Spleen (tissue), 11 donors: ENCODE results near the gene SHANK2. TPM values are rescaled to one million over a fixed set of nuclear protein-coding genes. Genes with fewer than 3 reads are reported as not detected.

Source experiments
- DNase-seq: peaks from one replicate; pipeline ENCODE4 v3.0.0-alpha.2; 2020
- H3K27ac ChIP-seq, 8 donors: fragments of 200-600 bp; sonication (generic) in 7 of 8; 1 replicate in 4 of 8; 2 replicates in 4 of 8; pipeline versions ENCODE4 v1.5.0 to v1.8.0; 2016 to 2021; ENCODE audit warnings: inconsistent platforms in 4 of 8, mild to moderate bottlenecking in 4 of 8, moderate library complexity in 1 of 8
- H3K27me3 ChIP-seq, 7 donors: fragments of 200-600 bp; sonication (generic) in 6 of 7; replicated peaks in 1 of 7; 1 replicate in 4 of 7; 2 replicates in 3 of 7; pipeline versions ENCODE4 v1.5.0 to v1.8.0; 2016 to 2021; ENCODE audit warnings: inconsistent platforms in 3 of 7, mild to moderate bottlenecking in 1 of 7
- H3K36me3 ChIP-seq, 6 donors: fragments of 200-600 bp; sonication (generic) in 5 of 6; 1 replicate in 4 of 6; 2 replicates in 2 of 6; pipeline versions ENCODE4 v1.5.0 to v1.8.0; 2016 to 2021; ENCODE audit warnings: inconsistent platforms in 2 of 6
- H3K4me1 ChIP-seq, 6 donors: fragments of 200-600 bp; sonication (generic) in 5 of 6; 1 replicate in 3 of 6; 2 replicates in 3 of 6; pipeline versions ENCODE4 v1.5.0 to v1.8.0; 2016 to 2021; ENCODE audit warnings: inconsistent platforms in 3 of 6
- H3K4me3 ChIP-seq, 8 donors: fragments of 200-600 bp; sonication (generic) in 7 of 8; 1 replicate in 4 of 8; 2 replicates in 4 of 8; pipeline versions ENCODE4 v1.5.0 to v1.8.0; 2016 to 2021; ENCODE audit warnings: inconsistent platforms in 4 of 8, mild to moderate bottlenecking in 4 of 8, moderate library complexity in 2 of 8
- H3K9me3 ChIP-seq, 8 donors: fragments of 200-600 bp; sonication (generic) in 7 of 8; 1 replicate in 4 of 8; 2 replicates in 4 of 8; pipeline versions ENCODE4 v1.5.0 to v1.8.0; 2016 to 2021; ENCODE audit warnings: inconsistent platforms in 4 of 8
- CTCF ChIP-seq, 11 experiments: fragments of 200-600 bp in 7 of 11; fragments of 450-650 bp in 4 of 11; sonication (generic) in 4 of 11; IDR thresholded peaks in 8 of 11; conservative IDR thresholded peaks in 3 of 11; 1 replicate in 7 of 11; 2 replicates in 4 of 11; pipeline versions ENCODE4 v1.4.0 to v1.8.0; 2016 to 2021; ENCODE audit warnings: antibody characterized with exemption in 11 of 11, inconsistent platforms in 4 of 11, mild to moderate bottlenecking in 1 of 11
- POLR2A ChIP-seq, 3 donors: fragments of 450-650 bp; IDR thresholded peaks; one replicate each; pipeline ENCODE4 v1.5.1; 2017; ENCODE audit warnings: antibody characterized with exemption in 3 of 3, mild to moderate bottlenecking in 1 of 3
- POLR2AphosphoS5 ChIP-seq, 3 donors: sonication (generic); formaldehyde crosslinking; IDR thresholded peaks; one replicate each; pipeline ENCODE4 v1.5.1; 2017; ENCODE audit warnings: antibody characterized with exemption in 3 of 3
- WGBS, 5 donors: extraction: QIAGEN DNeasy Blood & Tissue Kit in 3 of 5; methylation state at CpG; one replicate each; pipeline versions ENCODE4 v1.1.5 to v1.1.7; 2013 to 2018; 5-methylcytosine and 5-hydroxymethylcytosine counted together
- intact Hi-C: fragments of 100-400 bp; cut with DNase I; formaldehyde crosslinking; loops from one replicate; pipeline ENCODE4 v1.15.0; 2023; ENCODE audit warnings: low total_unique reads
- polyA plus RNA-seq, 3 donors: library from polyadenylated mRNA; stranded (reverse); fragments of 200-250 nt; gene quantifications; one replicate each; pipeline ENCODE4 v1.2.1, GENCODE V29; 2013
- total RNA-seq, 7 donors: library from RNA; depleted of rRNA in 3 of 7; stranded (reverse); fragments of >200 nt in 3 of 7; fragmentation: NEBNext Ultra II Directional in 4 of 7; extraction: Animal tissue kit (Norgen Biotek cat#: 25700) in 4 of 7; gene quantifications; one replicate each; pipeline versions ENCODE4 v1.1.0 to v1.2.1, GENCODE V29; 2016 to 2021
- donor health status: healthy with polysubstance abuse.
- donor health status: DM: no; HTN: no; CAD: no; lungs with moderate emphysema.
- donor health status: DM: no; HTN: no; CAD: no.
- donor health status: Bipolar disorder and iron deficiency.
- donor health status: healthy.
- donor health status: DM: no; HTN: no; CAD: no.
- donor health status: DM: yes; HTN: yes; CAD: no.

The SHANK2 gene
- total and polyA plus RNA-seq, 10 donors = 0.30 to 23.8 (median 9.4) TPM

- intact Hi-C loops = no loop called here
- Histone ChIP-seq H3K27ac (no peak overlapping the region), H3K27me3 (peaks cover 0 to 98% (median 63%) of the 10 kb centered on the region in 7 donors), H3K4me3 (peak overlapping the region in 1 of 8 donors; percentile 68), H3K36me3 (no peaks in the 10 kb centered on the region), H3K4me1 (peaks cover 3 to 38% (median 29%) of the 10 kb centered on the region in 6 donors), H3K9me3 (no peaks in the 10 kb centered on the region)
- DNase-seq = no peak
- no peak for TF ChIP-seq POLR2AphosphoS5 (IDR thresholded peaks at IDR 0.05)
- no peak for TF ChIP-seq CTCF (IDR thresholded peaks at IDR 0.05 in 8 of 11, conservative IDR thresholded peaks at IDR 0.05 in 3 of 11)
- TF ChIP-seq POLR2A (IDR thresholded peaks at IDR 0.05) = no peak
- 13 to 16% (median 15%) methylated on average over 22 to 27 of the region's 27 CpGs for WGBS, 5 donors
Observed at GRCh38 chr11:71250523-71251150, 1.7 kb downstream of the SHANK2 start.

GRCh38 chr11:71249301-71249700, 3.1 kb downstream of the SHANK2 start:
- H3K27ac ChIP-seq = no peak overlapping the region
- WGBS, 5 donors = 69 to 79% (median 73%) methylated on average over 5 to 6 of the region's 6 CpGs
- peaks cover 3 to 38% (median 29%) of the 10 kb centered on the region in 6 donors for H3K4me1 ChIP-seq
- TF ChIP-seq POLR2A (IDR thresholded peaks at IDR 0.05) (no peak), CTCF (IDR thresholded peaks at IDR 0.05 in 8 of 11, conservative IDR thresholded peaks at IDR 0.05 in 3 of 11) (no peak)
- no peak for DNase-seq
- no peak overlapping the region for H3K4me3 ChIP-seq
- peaks cover 0 to 98% (median 68%) of the 10 kb centered on the region in 7 donors for H3K27me3 ChIP-seq
- intact Hi-C loops = no loop called here
- no peaks in the 10 kb centered on the region for H3K36me3 ChIP-seq
- no peaks in the 10 kb centered on the region for H3K9me3 ChIP-seq

GRCh38 chr11:71248656-71249055, 3.7 kb downstream of the SHANK2 start:
- intact Hi-C loops = no loop called here
- 73 to 83% (median 80%) methylated on average over 9 of the region's 9 CpGs for WGBS, 5 donors

More at GRCh38 chr11:71248656-71249055, 3.7 kb downstream of the SHANK2 start:
- Histone ChIP-seq H3K4me1 (peaks cover 3 to 37% (median 29%) of the 10 kb centered on the region in 6 donors), H3K4me3 (no peak overlapping the region), H3K36me3 (no peaks in the 10 kb centered on the region), H3K27ac (no peak overlapping the region), H3K9me3 (no peaks in the 10 kb centered on the region), H3K27me3 (peaks cover 0 to 97% (median 68%) of the 10 kb centered on the region in 7 donors)
- DNase-seq = no peak
- no peak for TF ChIP-seq POLR2A (IDR thresholded peaks at IDR 0.05)
- TF ChIP-seq CTCF (IDR thresholded peaks at IDR 0.05 in 8 of 11, conservative IDR thresholded peaks at IDR 0.05 in 3 of 11) = no peak
- no peak for TF ChIP-seq POLR2AphosphoS5 (IDR thresholded peaks at IDR 0.05)
